ENCODE results near the gene TTL.
A peak's percentile ranks its signal among the peaks of the same experiment; 100 is the strongest.
"Not testable (repeated sequence)": the region's sequence is repeated elsewhere in the genome, so short reads cannot be mapped to it uniquely, and the experiment has no call there.

Gene TTL

GRCh38 chr2:112476434-112476833 is 5.5 kb upstream of the TTL start:
- no peak for DNase-seq

- DNase-seq, result peak in 1 of 3 donors; percentile 11
Observed at GRCh38 chr2:112480530-112481049, 1.4 kb upstream of the TTL start.

GRCh38 chr2:112481050-112481527 is 867 bp upstream of the TTL start:
- peak; percentile 81 to 88 (median 84) for DNase-seq

- DNase-seq, result peak; percentile 30 to 60 (median 33)
Observed at GRCh38 chr2:112482309-112483041, 519 bp downstream of the TTL start.

GRCh38 chr2:112483042-112483473 is 1.1 kb downstream of the TTL start:
- peak; percentile 43 to 59 (median 46) for DNase-seq

- DNase-seq, result peak; percentile 41 to 57 (median 45)
Observed at GRCh38 chr2:112483831-112484230, 1.9 kb downstream of the TTL start.

GRCh38 chr2:112485849-112486248 is 3.9 kb downstream of the TTL start:
- no peak for DNase-seq

- no peak for DNase-seq
Observed at GRCh38 chr2:112486895-112487294, 4.9 kb downstream of the TTL start.

GRCh38 chr2:112487444-112487961 is 5.5 kb downstream of the TTL start:
- DNase-seq, result no peak

- no peak for DNase-seq
Observed at GRCh38 chr2:112488201-112488600, 6.2 kb downstream of the TTL start.

- no peak for DNase-seq
Observed at GRCh38 chr2:112491946-112492345, 10.0 kb downstream of the TTL start.

GRCh38 chr2:112493048-112493447 is 11.1 kb downstream of the TTL start:
- no peak for DNase-seq

- DNase-seq, result peak in 1 of 3 donors; percentile 9
Observed at GRCh38 chr2:112493858-112494648, 12.1 kb downstream of the TTL start.

- no peak for DNase-seq
Observed at GRCh38 chr2:112494828-112495227, 12.9 kb downstream of the TTL start.

- DNase-seq, result not testable (repeated sequence)
Observed at GRCh38 chr2:112495878-112496277, 13.9 kb downstream of the TTL start.

GRCh38 chr2:112500850-112501484 is 19.0 kb downstream of the TTL start:
- DNase-seq, result peak; percentile 57 to 72 (median 60)

GRCh38 chr2:112509239-112509998 is 27.5 kb downstream of the TTL start:
- DNase-seq, result peak in 1 of 3 donors; percentile 5

- DNase-seq, result no peak
Observed at GRCh38 chr2:112516801-112517200, 34.8 kb downstream of the TTL start.

- peak in 1 of 3 donors; percentile 5 for DNase-seq
Observed at GRCh38 chr2:112518807-112519206, 36.9 kb downstream of the TTL start.

- peak in 1 of 3 donors; percentile 4 for DNase-seq
Observed at GRCh38 chr2:112519506-112519905, 37.5 kb downstream of the TTL start.

GRCh38 chr2:112520234-112520783 is 38.4 kb downstream of the TTL start:
- DNase-seq, result peak in 1 of 3 donors; percentile 11
